SK-N-SH (cell line): Measurements from ENCODE around the gene PRLR.

ENCODE experiments used
- CTCF ChIP-seq: fragments of 200-600 bp; sonication (generic); IDR thresholded peaks from 2 replicates; pipeline ENCODE4 v1.6.1; 2017; ENCODE audit warnings: antibody characterized with exemption, mild to moderate bottlenecking, moderate library complexity
- EP300 ChIP-seq, 2 experiments: IDR thresholded peaks; 2 replicates each; pipeline versions ENCODE4 v1.4.0 to v1.6.1; 2012; ENCODE audit warnings: borderline replicate concordance in 1 of 2, low read depth in 1 of 2, low read length in 1 of 2
- EZH2phosphoT487 ChIP-seq: fragments of 200-600 bp; sonication (generic); IDR thresholded peaks from 2 replicates; pipeline ENCODE4 v1.6.1; 2017; ENCODE audit warnings: low read depth, mixed run types, mild to moderate bottlenecking, antibody characterized with exemption, moderate library complexity, borderline replicate concordance
- FOXM1 ChIP-seq: IDR thresholded peaks from 2 replicates; pipeline ENCODE4 v1.4.0; 2012; ENCODE audit warnings: low read depth, mild to moderate bottlenecking
- GABPA ChIP-seq: IDR thresholded peaks from 2 replicates; pipeline ENCODE4 v1.4.0; 2012; ENCODE audit warnings: low read depth, mild to moderate bottlenecking
- MAX ChIP-seq: IDR thresholded peaks from 2 replicates; pipeline ENCODE4 v1.4.0; 2012; ENCODE audit warnings: low read depth
- MXI1 ChIP-seq: IDR thresholded peaks from 2 replicates; pipeline ENCODE4 v1.6.1; 2012; ENCODE audit warnings: mild to moderate bottlenecking, low read depth, low read length, improper control_type of control experiment
- NRF1 ChIP-seq: IDR thresholded peaks from 2 replicates; pipeline ENCODE4 v1.6.1; 2012; ENCODE audit warnings: low read depth, mild to moderate bottlenecking, low read length
- POLR2AphosphoS5 ChIP-seq: IDR thresholded peaks from 2 replicates; pipeline ENCODE4 v1.6.1; 2012; ENCODE audit warnings: low read depth, low read length
- RAD21 ChIP-seq: IDR thresholded peaks from 2 replicates; pipeline ENCODE4 v1.6.1; 2012; ENCODE audit warnings: mild to moderate bottlenecking, low read length
- SMC3 ChIP-seq: IDR thresholded peaks from 2 replicates; pipeline ENCODE4 v1.6.1; 2012; ENCODE audit warnings: low read depth, low read length, improper control_type of control experiment
- YY1 ChIP-seq: IDR thresholded peaks from 2 replicates; pipeline ENCODE4 v1.4.0; 2012; ENCODE audit warnings: low read depth, mild to moderate bottlenecking

GRCh38 chr5:35067985-35068384, 162.3 kb downstream of the PRLR start:
- TF ChIP-seq EP300 (IDR thresholded peaks at IDR 0.05; ENCODE audit: borderline replicate concordance in 1 of 2, low read depth in 1 of 2, low read length in 1 of 2) = no peak
- TF ChIP-seq EZH2phosphoT487 = no peak
- no peak for TF ChIP-seq CTCF
- no peak for TF ChIP-seq MXI1
- no peak for TF ChIP-seq POLR2AphosphoS5
- no peak for TF ChIP-seq GABPA
- no peak for TF ChIP-seq RAD21
- TF ChIP-seq SMC3 = no peak
- no peak for TF ChIP-seq YY1
- no peak for TF ChIP-seq MAX
- no peak for TF ChIP-seq FOXM1
- no peak for TF ChIP-seq NRF1
